Measurements from ENCODE around the gene DCUN1D2. TPM values are rescaled to one million over a fixed set of nuclear protein-coding genes. Genes with fewer than 3 reads are reported as not detected.

Gene DCUN1D2
- total and polyA plus RNA-seq, 10 donors = 6.3 to 33.1 (median 24.4) TPM

DNA sequence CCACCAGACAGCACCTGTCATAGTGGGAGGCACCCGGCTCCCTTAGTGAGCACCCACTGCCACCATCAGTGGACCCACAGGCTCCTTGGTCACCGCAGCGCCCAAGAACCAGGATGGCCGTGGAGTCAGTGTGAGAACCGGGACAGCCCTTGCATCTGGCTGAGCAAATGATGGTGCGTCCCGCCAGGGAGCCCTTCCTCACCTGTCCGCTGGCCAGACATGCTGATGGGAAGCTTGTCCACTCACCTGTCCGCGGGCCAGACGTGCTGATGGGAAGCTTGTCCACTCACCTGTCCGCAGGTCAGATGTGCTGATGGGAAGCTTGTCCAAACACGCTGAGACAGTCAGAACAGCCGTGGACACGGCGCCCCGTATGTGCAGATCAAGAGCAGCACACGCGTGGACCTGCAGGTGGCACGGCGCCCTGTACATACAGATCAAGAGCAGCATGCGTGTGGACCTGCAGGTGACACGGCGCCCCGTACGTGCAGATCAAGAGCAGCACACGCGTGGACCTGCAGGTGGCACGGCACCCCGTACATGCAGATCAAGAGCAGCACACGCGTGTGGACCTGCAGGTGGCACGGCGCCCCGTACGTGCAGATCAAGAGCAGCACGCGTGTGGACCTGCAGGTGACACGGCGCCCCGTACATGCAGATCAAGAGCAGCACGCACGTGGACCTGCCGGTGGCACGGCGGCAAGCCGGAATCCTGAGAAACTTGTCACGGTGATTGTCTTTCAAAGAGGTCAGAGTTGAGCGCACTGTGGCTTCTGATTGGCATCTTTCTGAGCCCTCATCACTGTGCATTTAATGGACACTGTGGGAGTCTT lies 40.7 kb upstream of the DCUN1D2 start:
- Histone ChIP-seq H3K27ac (no peak overlapping the region), H3K4me3 (no peak overlapping the region), H3K27me3 (replicated peaks in 1 of 7) (no peaks in the 10 kb centered on the region), H3K4me1 (peaks cover 0 to 29% (median 3%) of the 10 kb centered on the region in 6 donors), H3K36me3 (peaks cover 0 to 96% (median 27%) of the 10 kb centered on the region in 6 donors), H3K9me3 (no peaks in the 10 kb centered on the region)
- intact Hi-C loops (cut with DNase I; ENCODE audit: low total_unique reads) = no loop called here
- TF ChIP-seq POLR2AphosphoS5 (IDR thresholded peaks at IDR 0.05) = no peak
- TF ChIP-seq POLR2A (IDR thresholded peaks at IDR 0.05) = no peak
- TF ChIP-seq, protein P1, sequence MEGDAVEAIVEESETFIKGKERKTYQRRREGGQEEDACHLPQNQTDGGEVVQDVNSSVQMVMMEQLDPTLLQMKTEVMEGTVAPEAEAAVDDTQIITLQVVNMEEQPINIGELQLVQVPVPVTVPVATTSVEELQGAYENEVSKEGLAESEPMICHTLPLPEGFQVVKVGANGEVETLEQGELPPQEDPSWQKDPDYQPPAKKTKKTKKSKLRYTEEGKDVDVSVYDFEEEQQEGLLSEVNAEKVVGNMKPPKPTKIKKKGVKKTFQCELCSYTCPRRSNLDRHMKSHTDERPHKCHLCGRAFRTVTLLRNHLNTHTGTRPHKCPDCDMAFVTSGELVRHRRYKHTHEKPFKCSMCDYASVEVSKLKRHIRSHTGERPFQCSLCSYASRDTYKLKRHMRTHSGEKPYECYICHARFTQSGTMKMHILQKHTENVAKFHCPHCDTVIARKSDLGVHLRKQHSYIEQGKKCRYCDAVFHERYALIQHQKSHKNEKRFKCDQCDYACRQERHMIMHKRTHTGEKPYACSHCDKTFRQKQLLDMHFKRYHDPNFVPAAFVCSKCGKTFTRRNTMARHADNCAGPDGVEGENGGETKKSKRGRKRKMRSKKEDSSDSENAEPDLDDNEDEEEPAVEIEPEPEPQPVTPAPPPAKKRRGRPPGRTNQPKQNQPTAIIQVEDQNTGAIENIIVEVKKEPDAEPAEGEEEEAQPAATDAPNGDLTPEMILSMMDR (IDR thresholded peaks at IDR 0.05 in 8 of 11, conservative IDR thresholded peaks at IDR 0.05 in 3 of 11) = no peak
- WGBS, 5 donors = 93 to 99% (median 97%) methylated on average over 42 to 49 of the region's 49 CpGs
- DNase-seq = peak; percentile 61

DNA sequence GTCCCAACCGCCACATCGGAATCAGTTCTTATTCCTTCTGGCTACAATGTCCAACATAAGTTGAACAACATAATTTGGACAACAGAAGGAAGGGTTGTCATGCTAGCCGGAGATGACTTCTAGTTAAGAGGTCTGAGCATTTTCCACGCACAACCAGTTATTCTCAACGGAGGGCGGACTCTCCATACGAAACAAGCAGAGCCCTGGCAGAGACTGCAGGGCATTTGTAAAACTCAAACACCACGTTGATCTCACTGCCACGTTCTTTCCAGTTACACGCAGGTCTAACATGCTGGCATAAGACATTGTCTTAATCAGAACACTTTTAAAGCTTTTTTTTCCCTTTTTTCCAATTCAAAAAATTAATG lies 38.3 kb upstream of the DCUN1D2 start:
- DNase-seq = no peak
- peaks cover 0 to 96% (median 34%) of the 10 kb centered on the region in 6 donors for H3K36me3 ChIP-seq
- WGBS, 5 donors = 89 to 93% (median 91%) methylated on average over 10 of the region's 10 CpGs

DNA sequence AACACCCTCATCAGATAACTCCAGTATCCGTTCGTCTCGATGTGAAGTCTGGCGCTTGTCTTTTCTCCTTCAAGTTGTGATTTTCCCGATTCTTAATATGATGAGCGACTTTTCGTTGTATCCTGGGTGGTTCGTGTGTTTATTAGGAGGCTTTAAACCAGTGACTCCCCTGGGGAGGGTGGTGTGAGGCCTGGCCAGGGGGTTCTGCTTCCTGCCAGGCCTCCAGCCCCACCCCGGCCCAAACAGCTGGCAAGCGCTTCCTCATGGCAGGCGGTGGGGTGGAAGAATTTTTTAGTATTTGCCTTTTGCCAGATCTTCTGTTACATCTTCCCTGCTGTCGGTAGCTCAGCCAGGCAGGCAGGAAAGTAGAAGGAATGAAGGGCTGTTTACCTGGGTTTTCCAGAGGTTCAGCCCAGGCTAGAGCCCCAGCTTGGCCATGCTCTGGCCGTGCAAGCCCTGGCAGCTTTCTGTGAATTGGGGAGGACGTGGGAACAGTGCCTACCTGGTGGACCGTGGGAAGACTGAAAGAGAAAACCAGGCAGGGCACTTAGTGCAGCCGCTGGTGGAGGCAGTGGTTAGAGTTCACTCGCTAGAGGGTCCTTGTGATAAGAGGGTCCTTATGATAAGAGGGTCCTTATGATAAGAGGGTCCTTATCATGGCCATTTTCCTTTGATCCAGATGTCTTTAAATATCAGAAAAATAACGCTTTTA lies 37.7 kb upstream of the DCUN1D2 start:
- intact Hi-C loops (cut with DNase I; ENCODE audit: low total_unique reads) = no loop called here
- no peaks in the 10 kb centered on the region for H3K9me3 ChIP-seq
- H3K27ac ChIP-seq = peak overlapping the region in 5 of 8 donors; percentile 2 to 74 (median 59)
- TF ChIP-seq POLR2A (IDR thresholded peaks at IDR 0.05) (no peak), POLR2AphosphoS5 (IDR thresholded peaks at IDR 0.05) (no peak)
- TF ChIP-seq, protein P1 (IDR thresholded peaks at IDR 0.05 in 8 of 11, conservative IDR thresholded peaks at IDR 0.05 in 3 of 11) = no peak
- 58 to 74% (median 68%) methylated on average over 18 of the region's 18 CpGs for WGBS, 5 donors
- no peaks in the 10 kb centered on the region for H3K27me3 ChIP-seq (replicated peaks in 1 of 7)
- H3K4me1 ChIP-seq = peaks cover 0 to 29% (median 3%) of the 10 kb centered on the region in 6 donors
- peaks cover 0 to 93% (median 34%) of the 10 kb centered on the region in 6 donors for H3K36me3 ChIP-seq
- DNase-seq = peak; percentile 73
- H3K4me3 ChIP-seq = no peak overlapping the region

More for the DNA sequence above, 38.3 kb upstream of the DCUN1D2 start:
- TF ChIP-seq, protein P1 (IDR thresholded peaks at IDR 0.05 in 8 of 11, conservative IDR thresholded peaks at IDR 0.05 in 3 of 11) = no peak
- TF ChIP-seq POLR2A (IDR thresholded peaks at IDR 0.05) (no peak), POLR2AphosphoS5 (IDR thresholded peaks at IDR 0.05) (no peak)
- no peak overlapping the region for H3K27ac ChIP-seq
- peaks cover 0 to 29% (median 3%) of the 10 kb centered on the region in 6 donors for H3K4me1 ChIP-seq
- no peak overlapping the region for H3K4me3 ChIP-seq
- intact Hi-C loops (cut with DNase I; ENCODE audit: low total_unique reads) = no loop called here
- H3K27me3 ChIP-seq (replicated peaks in 1 of 7) = no peaks in the 10 kb centered on the region
- H3K9me3 ChIP-seq = no peaks in the 10 kb centered on the region

All from spleen (tissue), 11 donors.